Lower lobe of right lung (tissue), 2 donors: Measurements from ENCODE around the gene GALNTL6. TPM values are rescaled to one million over a fixed set of nuclear protein-coding genes. Genes with fewer than 3 reads are reported as not detected.
"Not testable (repeated sequence)": the region's sequence is repeated elsewhere in the genome, so short reads cannot be mapped to it uniquely, and the experiment has no call there.

Source experiments
- ATAC-seq, 2 donors: fragments of 200-7000 bp; cut with Tn5 transposase; one replicate each; pipeline ENCODE4 v1.9.1; 2020 to 2022; ENCODE audit warnings: mild to moderate bottlenecking in 2 of 2, moderate library complexity in 2 of 2
- DNase-seq: peaks from one replicate; pipeline ENCODE4 v3.0.0-alpha.2; 2020
- H3K27ac ChIP-seq: fragments of 200-600 bp; one replicate; pipeline ENCODE4 v1.8.0; 2022
- H3K27me3 ChIP-seq: fragments of 200-600 bp; one replicate; pipeline ENCODE4 v1.8.0; 2022; ENCODE audit warnings: low read depth
- H3K36me3 ChIP-seq: fragments of 200-600 bp; one replicate; pipeline ENCODE4 v1.8.0; 2022; ENCODE audit warnings: mild to moderate bottlenecking
- H3K4me1 ChIP-seq: fragments of 200-600 bp; one replicate; pipeline ENCODE4 v1.8.0; 2022
- H3K4me3 ChIP-seq: fragments of 200-600 bp; one replicate; pipeline ENCODE4 v1.8.0; 2022; ENCODE audit warnings: mild to moderate bottlenecking
- H3K9me3 ChIP-seq: fragments of 200-600 bp; one replicate; pipeline ENCODE4 v1.8.0; 2022
- intact Hi-C: fragments of 100-400 bp; cut with DNase I; formaldehyde crosslinking; loops from one replicate; pipeline ENCODE4 v1.11.0; 2022
- total RNA-seq: library from RNA; stranded (reverse); fragmentation: NEBNext Ultra II Directional; extraction: Animal tissue kit (Norgen Biotek cat#: 25700); gene quantifications from one replicate; pipeline ENCODE4 v1.2.1, GENCODE V29; 2021
- TF ChIP-seq, protein P1 (sequence below): fragments of 200-600 bp; IDR thresholded peaks from one replicate; pipeline ENCODE4 v1.8.0; 2022; ENCODE audit warnings: antibody characterized with exemption, mild to moderate bottlenecking
- donor health status: DM: no; HTN: yes; CAD: no; lungs with severe emphysema.

The GALNTL6 gene
- total RNA-seq, 1 donor from 2014 or later, result not detected

- no peaks in the 10 kb centered on the region for H3K36me3 ChIP-seq
- intact Hi-C loops, result no loop called here
- no peak overlapping the region for H3K27ac ChIP-seq
- DNase-seq (no peak), ATAC-seq (no peak)
- no peak overlapping the region for H3K4me3 ChIP-seq
- peaks cover 25% of the 10 kb centered on the region for H3K4me1 ChIP-seq
- no peaks in the 10 kb centered on the region for H3K9me3 ChIP-seq
- TF ChIP-seq, protein P1, sequence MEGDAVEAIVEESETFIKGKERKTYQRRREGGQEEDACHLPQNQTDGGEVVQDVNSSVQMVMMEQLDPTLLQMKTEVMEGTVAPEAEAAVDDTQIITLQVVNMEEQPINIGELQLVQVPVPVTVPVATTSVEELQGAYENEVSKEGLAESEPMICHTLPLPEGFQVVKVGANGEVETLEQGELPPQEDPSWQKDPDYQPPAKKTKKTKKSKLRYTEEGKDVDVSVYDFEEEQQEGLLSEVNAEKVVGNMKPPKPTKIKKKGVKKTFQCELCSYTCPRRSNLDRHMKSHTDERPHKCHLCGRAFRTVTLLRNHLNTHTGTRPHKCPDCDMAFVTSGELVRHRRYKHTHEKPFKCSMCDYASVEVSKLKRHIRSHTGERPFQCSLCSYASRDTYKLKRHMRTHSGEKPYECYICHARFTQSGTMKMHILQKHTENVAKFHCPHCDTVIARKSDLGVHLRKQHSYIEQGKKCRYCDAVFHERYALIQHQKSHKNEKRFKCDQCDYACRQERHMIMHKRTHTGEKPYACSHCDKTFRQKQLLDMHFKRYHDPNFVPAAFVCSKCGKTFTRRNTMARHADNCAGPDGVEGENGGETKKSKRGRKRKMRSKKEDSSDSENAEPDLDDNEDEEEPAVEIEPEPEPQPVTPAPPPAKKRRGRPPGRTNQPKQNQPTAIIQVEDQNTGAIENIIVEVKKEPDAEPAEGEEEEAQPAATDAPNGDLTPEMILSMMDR, result no peak
- no peaks in the 10 kb centered on the region for H3K27me3 ChIP-seq
These were observed 1228.3 kb downstream of the GALNTL6 start for GRCh38 chr4:173041482-173041881.

- DNase-seq, H3K9me3 ChIP-seq, H3K27me3 ChIP-seq, intact Hi-C loops, H3K4me3 ChIP-seq, H3K27ac ChIP-seq, ATAC-seq, H3K36me3 ChIP-seq: not testable (repeated sequence)
- peaks cover 25% of the 10 kb centered on the region for H3K4me1 ChIP-seq
These were observed 1228.9 kb downstream of the GALNTL6 start for GRCh38 chr4:173042139-173042538.

DNA sequence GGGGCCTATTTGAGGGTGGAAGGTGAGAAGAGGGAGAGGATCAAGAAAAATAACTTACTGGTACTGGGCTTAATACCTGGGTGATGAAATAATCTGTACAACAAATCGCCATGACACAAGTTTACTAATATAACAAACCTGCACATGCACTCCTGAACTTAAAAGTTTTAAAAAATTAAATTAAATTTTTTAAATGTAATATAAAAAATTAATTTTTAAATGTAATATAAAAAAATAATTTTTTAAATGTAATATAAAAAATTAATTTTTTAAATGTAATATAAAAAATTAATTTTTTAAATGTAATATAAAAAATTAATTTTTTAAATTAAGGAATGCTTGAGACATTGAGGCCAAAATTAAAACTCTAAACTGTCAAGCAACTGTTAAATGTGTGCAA is 1231.1 kb downstream of the GALNTL6 start:
- Histone ChIP-seq H3K4me3 (no peak overlapping the region), H3K9me3 (no peaks in the 10 kb centered on the region), H3K36me3 (no peaks in the 10 kb centered on the region), H3K27me3 (no peaks in the 10 kb centered on the region), H3K4me1 (peaks cover 14% of the 10 kb centered on the region), H3K27ac (no peak overlapping the region)
- ATAC-seq (no peak), DNase-seq (no peak)
- TF ChIP-seq, protein P1, result no peak
- intact Hi-C loops, result no loop called here

DNA sequence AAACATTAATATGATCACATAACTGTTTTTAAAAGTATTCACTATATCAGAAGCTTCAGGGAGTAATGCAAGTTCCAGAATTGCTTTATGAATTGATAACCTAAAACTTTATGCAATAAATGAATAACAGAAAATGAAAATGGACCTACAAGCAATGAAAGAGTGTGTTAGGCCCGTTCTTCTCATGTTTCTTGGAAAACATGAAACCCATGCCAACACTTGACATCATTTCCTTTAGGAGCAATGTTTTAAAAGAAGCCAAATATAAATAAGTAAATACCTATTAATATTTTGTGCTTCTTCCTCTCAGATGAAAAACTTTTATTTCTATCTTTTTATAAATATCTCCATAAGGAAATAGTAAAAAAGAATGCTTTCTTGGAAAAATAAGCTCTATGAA is 1232.4 kb downstream of the GALNTL6 start:
- H3K27me3 ChIP-seq, result no peaks in the 10 kb centered on the region
- TF ChIP-seq, protein P1, result no peak
- no peak overlapping the region for H3K27ac ChIP-seq
- no peaks in the 10 kb centered on the region for H3K9me3 ChIP-seq
- intact Hi-C loops, result no loop called here
- peaks cover 2% of the 10 kb centered on the region for H3K4me1 ChIP-seq
- DNase-seq, result no peak
- ATAC-seq, result no peak
- no peaks in the 10 kb centered on the region for H3K36me3 ChIP-seq
- H3K4me3 ChIP-seq, result no peak overlapping the region

- intact Hi-C loops, result no loop called here
- no peak for DNase-seq
- no peak overlapping the region for H3K4me3 ChIP-seq
- no peaks in the 10 kb centered on the region for H3K36me3 ChIP-seq
- H3K27me3 ChIP-seq, result no peaks in the 10 kb centered on the region
- TF ChIP-seq, protein P1, result no peak
- H3K4me1 ChIP-seq, result no peaks in the 10 kb centered on the region
- no peak overlapping the region for H3K27ac ChIP-seq
- H3K9me3 ChIP-seq, result no peaks in the 10 kb centered on the region
- no peak for ATAC-seq
These were observed 1232.9 kb downstream of the GALNTL6 start for GRCh38 chr4:173046144-173046543.

DNA sequence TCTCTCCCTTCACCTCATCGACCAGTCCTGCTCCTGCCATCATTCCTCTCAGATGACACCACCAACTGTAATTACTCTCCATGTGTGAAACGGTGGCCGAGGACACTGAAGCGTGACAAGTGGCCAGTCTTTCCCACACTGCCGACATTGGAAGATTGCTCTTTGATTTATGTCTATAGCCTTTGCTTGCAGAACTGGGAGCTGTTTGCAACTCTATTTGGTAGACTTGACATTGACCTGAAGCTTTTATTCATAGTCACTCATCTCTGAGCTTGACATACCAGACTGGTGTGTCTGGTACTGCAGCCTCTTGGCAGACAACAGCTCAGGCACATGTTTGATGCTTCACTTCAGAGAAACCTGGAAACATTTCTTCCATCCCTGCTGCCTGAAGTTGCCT is 1233.6 kb downstream of the GALNTL6 start:
- Histone ChIP-seq H3K9me3 (no peaks in the 10 kb centered on the region), H3K4me1 (no peaks in the 10 kb centered on the region), H3K27me3 (no peaks in the 10 kb centered on the region), H3K36me3 (no peaks in the 10 kb centered on the region), H3K4me3 (no peak overlapping the region), H3K27ac (no peak overlapping the region)
- intact Hi-C loops, result no loop called here
- DNase-seq, result no peak
- TF ChIP-seq, protein P1, result no peak
- ATAC-seq, result no peak
